Coronary artery (tissue), 2 donors: ENCODE measurements around the gene ADGRL2.

Experiments
- DNase-seq: peaks from one replicate; pipeline ENCODE4 v3.0.0-alpha.2; 2017; ENCODE audit warnings: low spot score
- H3K27ac ChIP-seq, 2 donors: fragments of 200-600 bp; sonication (generic); one replicate each; pipeline ENCODE4 v1.5.1; 2016 to 2019
- H3K4me3 ChIP-seq: fragments of 200-600 bp; sonication (generic); 2 replicates; pipeline ENCODE4 v1.5.1; 2016; ENCODE audit warnings: mild to moderate bottlenecking, moderate library complexity
- TF ChIP-seq, protein P1 (sequence below): fragments of 200-600 bp; sonication (generic); IDR thresholded peaks from one replicate; pipeline ENCODE4 v1.5.1; 2019; ENCODE audit warnings: antibody characterized with exemption

Gene ADGRL2

DNA sequence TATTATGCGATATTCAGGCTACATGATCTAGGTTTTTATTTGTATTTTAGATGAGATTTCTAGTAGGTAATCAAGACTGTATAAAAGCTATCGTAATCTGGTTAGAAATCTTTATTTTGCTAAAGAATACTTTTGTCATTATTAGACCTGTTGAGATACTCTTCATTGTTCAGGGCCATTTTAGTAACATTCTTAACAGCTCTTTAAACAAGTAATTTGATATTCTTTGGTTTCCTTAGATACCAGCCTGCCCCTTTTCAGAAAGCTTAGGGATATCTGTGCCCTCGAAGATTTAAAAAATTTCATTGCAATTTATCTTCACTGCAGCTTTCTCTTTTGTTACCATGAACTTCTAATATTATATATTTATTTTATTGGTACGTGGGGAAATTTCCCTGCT is 18.9 kb downstream of the ADGRL2 start:
- Histone ChIP-seq H3K27ac (no peak overlapping the region), H3K4me3 (no peak overlapping the region)
- TF ChIP-seq, protein P1, sequence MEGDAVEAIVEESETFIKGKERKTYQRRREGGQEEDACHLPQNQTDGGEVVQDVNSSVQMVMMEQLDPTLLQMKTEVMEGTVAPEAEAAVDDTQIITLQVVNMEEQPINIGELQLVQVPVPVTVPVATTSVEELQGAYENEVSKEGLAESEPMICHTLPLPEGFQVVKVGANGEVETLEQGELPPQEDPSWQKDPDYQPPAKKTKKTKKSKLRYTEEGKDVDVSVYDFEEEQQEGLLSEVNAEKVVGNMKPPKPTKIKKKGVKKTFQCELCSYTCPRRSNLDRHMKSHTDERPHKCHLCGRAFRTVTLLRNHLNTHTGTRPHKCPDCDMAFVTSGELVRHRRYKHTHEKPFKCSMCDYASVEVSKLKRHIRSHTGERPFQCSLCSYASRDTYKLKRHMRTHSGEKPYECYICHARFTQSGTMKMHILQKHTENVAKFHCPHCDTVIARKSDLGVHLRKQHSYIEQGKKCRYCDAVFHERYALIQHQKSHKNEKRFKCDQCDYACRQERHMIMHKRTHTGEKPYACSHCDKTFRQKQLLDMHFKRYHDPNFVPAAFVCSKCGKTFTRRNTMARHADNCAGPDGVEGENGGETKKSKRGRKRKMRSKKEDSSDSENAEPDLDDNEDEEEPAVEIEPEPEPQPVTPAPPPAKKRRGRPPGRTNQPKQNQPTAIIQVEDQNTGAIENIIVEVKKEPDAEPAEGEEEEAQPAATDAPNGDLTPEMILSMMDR, result no peak
- no peak for DNase-seq

DNA sequence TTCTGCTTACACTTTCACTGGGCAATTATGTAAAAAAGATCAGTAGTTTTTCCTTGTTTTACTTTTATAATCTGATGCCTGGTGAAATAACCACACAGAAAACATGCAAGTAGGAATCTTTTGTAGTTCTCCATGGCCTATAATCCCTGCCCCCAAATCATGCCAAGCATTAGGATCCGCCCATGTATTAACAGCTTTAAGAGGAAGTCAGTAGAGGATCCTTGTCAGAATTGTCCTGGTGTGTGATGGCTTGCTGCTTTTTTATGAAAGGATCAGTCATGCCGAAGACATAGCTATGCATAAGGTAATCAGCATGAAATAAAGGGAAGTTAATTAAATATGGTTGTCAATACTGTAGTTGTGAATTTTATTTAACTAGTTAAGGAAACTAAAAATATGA is 20.0 kb downstream of the ADGRL2 start:
- no peak overlapping the region for H3K4me3 ChIP-seq
- no peak overlapping the region for H3K27ac ChIP-seq
- DNase-seq, result no peak
- TF ChIP-seq, protein P1, result no peak

DNA sequence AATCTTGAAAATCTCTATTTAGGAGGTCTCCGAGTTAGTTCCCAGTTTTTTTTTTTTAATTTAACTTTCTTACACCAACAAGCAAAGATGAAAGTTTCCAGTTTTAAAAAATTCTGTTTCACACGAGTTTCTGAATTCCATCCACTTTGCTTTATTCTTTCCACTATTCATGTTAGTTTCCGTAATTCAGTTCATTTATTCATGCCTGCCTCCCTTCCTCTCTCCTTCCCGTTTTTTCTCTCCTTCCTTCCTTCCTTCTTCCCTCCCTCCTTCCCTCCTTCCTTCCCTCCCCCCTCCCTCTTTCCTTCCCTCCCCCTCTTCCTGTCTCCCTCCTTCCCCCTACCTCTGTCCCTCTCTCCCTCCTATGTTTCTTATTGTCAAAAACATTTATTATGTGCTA is 22.3 kb downstream of the ADGRL2 start:
- no peak overlapping the region for H3K27ac ChIP-seq
- DNase-seq, result no peak
- TF ChIP-seq, protein P1, result no peak
- no peak overlapping the region for H3K4me3 ChIP-seq

DNA sequence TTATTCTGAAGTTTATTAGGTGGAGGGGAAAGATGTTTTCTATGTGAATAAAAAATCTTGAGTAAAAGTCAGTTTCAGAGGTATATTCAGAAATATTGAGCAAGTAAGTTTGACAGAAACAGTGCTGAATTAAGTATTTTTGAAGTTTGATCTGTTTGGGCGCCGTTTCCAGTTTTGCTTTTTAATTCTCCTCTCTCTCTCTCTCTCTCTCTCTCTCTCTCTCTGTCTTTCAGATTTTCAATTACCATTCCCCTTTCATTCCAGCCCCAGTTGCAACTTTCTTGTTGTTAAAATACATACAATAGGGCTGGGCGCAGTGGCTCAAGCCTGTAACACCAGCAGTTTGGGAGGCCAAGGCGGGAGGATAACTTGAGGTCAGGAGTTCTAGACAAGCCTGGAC is 24.0 kb downstream of the ADGRL2 start:
- TF ChIP-seq, protein P1, result no peak
- DNase-seq, result no peak
- Histone ChIP-seq H3K27ac (no peak overlapping the region), H3K4me3 (no peak overlapping the region)

DNA sequence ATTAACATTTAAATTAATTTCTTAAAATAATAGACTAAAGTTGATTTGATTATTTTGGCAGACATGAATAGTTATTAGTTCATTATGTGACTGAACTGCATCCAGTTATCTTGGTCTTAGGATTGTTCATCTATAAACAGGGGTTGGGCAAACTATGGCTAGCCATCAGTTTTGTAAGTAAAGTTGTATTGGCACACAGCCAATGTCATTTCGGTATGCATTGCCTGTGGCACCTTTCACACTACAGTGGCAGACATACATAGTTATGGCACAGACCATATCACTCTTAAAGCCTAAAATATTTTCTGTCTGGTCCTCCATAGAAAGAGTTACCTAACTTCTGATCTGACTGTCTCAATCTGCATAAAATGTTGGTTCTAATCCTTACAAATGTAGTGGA is 27.2 kb downstream of the ADGRL2 start:
- H3K4me3 ChIP-seq, result no peak overlapping the region
- DNase-seq, result no peak
- H3K27ac ChIP-seq, result no peak overlapping the region
- TF ChIP-seq, protein P1, result no peak

DNA sequence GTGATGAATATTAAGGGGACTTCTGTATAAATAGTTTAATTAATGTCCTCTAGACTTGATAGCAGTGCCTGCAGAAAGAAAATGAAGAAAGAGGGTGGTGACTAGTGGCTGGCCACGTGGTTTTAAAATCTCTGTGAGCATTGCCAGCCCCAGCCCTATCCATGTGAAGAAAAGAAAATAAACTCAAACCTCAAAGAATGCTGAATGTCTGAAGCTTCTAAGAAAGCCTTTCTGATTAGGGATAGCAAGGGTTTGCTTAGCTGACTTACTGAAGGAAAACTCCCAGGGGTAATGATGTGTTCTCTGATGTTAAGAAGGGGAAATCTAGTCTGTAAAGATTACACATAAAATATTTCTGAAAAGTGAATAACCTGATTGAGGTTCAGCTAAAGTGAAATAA is 31.8 kb downstream of the ADGRL2 start:
- TF ChIP-seq, protein P1, result no peak
- no peak overlapping the region for H3K4me3 ChIP-seq
- H3K27ac ChIP-seq, result no peak overlapping the region
- no peak for DNase-seq

DNA sequence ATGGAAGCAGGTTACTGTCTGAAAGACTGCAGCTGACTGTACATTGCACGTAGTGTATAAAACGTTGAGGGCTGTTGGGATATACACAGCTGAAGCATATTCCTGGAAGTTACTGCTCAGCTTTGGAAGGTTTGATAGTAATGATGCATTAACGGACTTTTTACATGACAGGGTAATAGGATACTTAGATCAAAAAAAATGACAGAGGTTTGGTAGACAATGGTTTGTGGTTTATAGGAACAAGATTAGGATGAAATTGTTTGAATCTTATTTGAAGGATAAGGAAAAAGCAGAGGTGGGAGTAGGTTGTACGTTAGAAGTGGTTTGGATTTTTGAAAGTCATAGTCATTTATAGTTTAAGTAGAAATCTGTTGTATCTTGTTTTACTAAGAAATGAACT is 33.0 kb downstream of the ADGRL2 start:
- DNase-seq, result no peak
- TF ChIP-seq, protein P1, result no peak
- Histone ChIP-seq H3K4me3 (no peak overlapping the region), H3K27ac (no peak overlapping the region)
